HFF-Myc (cell line): Measurements from ENCODE around the gene CCDC146.
"Not testable (repeated sequence)": the region's sequence is repeated elsewhere in the genome, so short reads cannot be mapped to it uniquely, and the experiment has no call there.

Experiments
- DNase-seq: peaks from one replicate; pipeline ENCODE4 v3.0.0-alpha.2; 2011; ENCODE audit warnings: low read depth; ENCODE audit errors: extremely low read depth
- H3K4me3 ChIP-seq: replicated peaks from 2 replicates; pipeline ENCODE4 v1.5.1; 2011; ENCODE audit warnings: low read depth, mild to moderate bottlenecking, control low read depth, low read length
- TF ChIP-seq, protein P1 (sequence below): IDR thresholded peaks from 2 replicates; pipeline ENCODE4 v1.5.1; 2012; ENCODE audit warnings: mild to moderate bottlenecking, low read depth, low read length, control low read depth; ENCODE audit errors: missing control alignments

CCDC146 gene

DNA sequence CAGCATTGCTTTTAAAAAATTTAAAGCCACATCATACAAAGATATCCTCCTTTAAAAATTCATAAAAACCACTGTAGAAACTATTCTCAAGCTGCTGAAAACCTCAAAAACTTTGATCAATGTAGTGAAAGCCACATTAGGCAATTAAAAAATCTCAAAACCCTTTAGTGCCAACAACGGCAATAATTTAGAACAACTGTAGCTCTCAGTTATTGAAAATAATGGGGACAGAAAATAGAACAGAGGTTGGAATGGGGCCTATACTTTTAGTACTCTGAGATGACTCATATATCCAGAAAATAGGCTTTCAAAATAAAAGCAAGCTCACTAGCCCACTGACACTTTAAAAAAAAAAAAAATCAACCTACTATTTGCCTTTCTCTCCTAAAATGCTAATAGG is 206.3 kb downstream of the CCDC146 start:
- H3K4me3 ChIP-seq: no peak overlapping the region
- TF ChIP-seq, protein P1, sequence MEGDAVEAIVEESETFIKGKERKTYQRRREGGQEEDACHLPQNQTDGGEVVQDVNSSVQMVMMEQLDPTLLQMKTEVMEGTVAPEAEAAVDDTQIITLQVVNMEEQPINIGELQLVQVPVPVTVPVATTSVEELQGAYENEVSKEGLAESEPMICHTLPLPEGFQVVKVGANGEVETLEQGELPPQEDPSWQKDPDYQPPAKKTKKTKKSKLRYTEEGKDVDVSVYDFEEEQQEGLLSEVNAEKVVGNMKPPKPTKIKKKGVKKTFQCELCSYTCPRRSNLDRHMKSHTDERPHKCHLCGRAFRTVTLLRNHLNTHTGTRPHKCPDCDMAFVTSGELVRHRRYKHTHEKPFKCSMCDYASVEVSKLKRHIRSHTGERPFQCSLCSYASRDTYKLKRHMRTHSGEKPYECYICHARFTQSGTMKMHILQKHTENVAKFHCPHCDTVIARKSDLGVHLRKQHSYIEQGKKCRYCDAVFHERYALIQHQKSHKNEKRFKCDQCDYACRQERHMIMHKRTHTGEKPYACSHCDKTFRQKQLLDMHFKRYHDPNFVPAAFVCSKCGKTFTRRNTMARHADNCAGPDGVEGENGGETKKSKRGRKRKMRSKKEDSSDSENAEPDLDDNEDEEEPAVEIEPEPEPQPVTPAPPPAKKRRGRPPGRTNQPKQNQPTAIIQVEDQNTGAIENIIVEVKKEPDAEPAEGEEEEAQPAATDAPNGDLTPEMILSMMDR: no peak
- no peak for DNase-seq

DNA sequence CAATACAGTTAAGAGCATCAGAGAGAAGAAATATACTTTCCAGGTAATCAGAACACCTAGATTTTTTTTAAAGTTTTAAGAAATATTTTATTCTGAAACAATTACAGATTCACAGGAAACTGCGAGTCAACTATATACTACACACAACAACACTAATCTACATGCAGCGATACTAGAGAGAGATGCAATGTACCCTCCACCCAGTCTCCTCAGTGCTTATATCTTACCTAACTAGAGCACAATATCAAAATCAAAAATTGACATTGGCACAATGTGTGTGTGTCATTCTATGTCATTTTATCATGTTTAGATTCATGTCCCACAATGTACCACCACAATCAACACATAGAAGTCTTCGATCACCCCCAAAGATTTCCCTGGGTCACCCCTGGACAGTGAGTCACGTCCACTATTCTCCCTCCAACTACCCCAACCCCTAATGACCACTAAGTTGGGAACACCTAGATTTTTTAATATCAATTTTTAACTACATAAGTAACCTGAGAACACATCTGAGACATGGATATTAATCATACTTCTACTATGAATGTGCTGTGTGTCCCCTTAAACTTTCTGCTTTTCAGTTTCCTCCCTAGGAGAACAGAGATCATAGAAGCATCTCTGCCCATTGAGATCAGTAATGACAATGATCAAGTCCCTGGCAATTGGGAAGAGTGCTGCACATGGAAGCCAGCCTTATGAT is 207.2 kb downstream of the CCDC146 start:
- TF ChIP-seq, protein P1: no peak
- no peak overlapping the region for H3K4me3 ChIP-seq
- DNase-seq: no peak

DNA sequence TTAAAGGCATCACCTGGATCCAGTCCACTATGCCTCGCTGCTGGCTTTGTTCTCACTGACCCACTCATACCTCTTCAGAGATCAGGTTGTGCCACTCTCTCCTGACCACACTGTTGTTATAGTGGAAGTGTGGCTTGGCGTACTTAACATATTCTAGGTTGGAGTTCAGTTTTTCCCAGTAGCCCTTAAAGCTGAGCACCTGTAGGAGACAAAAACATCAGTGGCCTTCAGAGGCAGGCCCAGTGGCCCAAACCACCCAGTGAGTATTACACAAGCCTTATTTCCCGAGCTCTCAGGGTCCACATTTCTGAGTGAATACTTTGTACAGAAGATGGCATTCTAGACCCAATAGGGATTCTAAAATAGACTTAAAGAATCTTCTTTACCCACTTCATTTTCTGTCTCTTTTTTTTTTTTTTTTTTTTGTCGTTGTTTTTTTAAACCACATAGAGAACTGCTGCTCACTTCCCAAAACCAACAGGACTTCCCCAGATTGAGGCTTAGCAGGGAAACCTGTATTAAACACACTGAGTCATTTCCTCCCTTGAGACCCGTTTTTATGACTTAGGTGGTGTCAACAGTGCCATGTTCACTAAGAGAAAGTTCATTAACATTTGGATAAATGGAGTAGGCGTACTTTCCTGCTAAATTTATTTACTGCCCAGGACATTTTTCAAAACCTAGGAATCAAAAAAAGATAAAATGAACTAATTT is 207.9 kb downstream of the CCDC146 start:
- TF ChIP-seq, protein P1: no peak
- H3K4me3 ChIP-seq: no peak overlapping the region
- DNase-seq: no peak

DNA sequence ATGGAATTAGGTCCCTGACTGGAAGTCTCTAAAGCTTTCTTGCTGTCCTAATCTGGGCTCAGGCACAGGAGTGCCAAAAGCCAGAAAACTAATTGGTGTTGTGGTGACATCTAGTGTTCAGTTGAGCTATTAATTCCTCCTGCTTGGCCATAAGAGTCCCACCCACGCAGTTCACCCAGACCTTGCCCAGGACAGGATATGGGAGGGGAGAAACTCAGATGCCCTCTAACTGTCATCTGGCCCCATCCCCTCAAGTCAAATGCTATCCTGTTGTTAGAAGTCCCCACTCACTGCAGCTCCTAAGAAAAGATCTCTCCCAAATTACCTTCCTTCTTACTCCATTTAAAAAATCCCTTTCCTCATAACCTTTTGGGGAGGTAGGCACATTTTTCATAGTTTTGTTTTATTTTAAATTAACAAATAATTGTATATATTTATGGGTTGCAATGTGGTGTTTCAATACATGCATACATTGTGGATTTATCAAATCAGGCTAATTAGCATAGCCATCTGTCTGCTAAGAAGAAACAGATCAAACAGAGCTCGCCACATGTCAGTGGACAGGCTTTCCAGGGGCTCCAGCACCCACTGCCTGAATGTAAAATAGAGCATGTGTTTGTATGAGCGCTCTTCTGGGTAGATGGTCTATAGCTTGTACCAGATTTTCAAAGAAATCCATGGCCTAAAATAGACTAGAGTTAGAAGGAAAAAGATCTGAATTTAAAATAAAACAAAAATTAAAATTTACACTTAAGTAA is 209.7 kb downstream of the CCDC146 start:
- peak; percentile 91 for DNase-seq
- H3K4me3 ChIP-seq: no peak overlapping the region
- TF ChIP-seq, protein P1: peak; percentile 53

DNA sequence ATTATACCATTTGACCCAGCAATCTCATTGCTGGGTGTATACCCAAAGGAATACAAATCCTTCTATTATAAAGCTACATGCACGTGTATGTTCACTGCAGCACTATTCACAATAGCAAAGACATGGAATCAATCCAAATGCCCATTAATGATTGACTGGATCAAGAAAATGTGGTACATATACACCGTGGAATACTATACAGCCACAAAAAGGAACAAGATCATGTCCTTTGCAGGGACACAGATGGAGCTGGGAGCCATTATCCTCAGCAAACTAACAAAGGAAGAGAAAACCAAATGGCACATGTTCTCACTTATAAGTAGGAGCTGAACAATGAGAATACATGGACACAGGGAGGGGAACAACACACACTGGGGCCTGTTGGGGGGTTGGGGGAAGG is 211.6 kb downstream of the CCDC146 start:
- not testable (repeated sequence) for DNase-seq, H3K4me3 ChIP-seq

DNA sequence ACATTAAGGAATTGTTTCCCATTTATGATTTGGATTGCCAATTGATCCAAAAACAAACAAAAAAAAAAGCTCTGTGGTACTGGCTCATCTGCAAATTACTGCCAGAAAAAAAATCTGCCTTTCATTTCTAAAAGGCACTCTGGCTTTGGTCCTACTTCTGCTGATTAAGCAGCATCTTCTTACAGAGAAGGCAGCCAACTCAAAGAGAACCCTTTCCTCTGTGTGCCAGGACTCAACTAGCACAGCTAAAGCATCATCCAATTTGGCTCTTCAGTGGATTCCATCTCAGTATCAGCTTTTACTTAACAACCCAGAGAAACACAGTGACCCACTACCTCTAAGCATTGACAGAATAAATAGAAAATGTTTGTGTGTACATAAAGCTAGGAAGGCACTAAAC is 213.2 kb downstream of the CCDC146 start:
- TF ChIP-seq, protein P1: no peak
- DNase-seq: no peak
- H3K4me3 ChIP-seq: no peak overlapping the region

DNA sequence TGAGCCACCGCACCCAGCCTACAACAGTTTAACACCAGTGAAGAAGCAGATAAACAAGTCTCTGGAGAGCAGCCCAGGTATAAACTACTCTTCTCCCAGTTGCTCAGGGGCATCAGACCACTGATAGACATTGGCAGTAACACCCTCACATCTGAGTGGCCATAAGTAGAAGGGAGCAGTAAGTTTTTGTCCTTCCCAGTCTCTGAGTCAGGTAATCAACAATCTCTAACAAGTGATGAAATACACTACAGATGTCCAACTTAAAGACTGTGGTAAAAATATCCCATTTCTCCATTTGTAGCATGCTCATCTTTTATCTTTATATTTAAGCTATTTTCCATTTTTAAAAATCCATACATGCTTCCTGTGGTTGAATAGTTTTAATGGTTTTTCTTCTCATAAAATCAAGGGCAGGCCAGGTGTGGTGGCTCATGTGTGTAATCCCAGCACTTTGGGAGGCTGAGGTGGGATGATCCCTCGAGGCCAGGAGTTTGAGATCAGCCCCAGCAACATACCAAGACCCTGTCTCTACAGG is 215.1 kb downstream of the CCDC146 start:
- H3K4me3 ChIP-seq: no peak overlapping the region
- DNase-seq: no peak
- TF ChIP-seq, protein P1: no peak
